ENCODE measurements around the gene DPH6.

DPH6 gene

DNA sequence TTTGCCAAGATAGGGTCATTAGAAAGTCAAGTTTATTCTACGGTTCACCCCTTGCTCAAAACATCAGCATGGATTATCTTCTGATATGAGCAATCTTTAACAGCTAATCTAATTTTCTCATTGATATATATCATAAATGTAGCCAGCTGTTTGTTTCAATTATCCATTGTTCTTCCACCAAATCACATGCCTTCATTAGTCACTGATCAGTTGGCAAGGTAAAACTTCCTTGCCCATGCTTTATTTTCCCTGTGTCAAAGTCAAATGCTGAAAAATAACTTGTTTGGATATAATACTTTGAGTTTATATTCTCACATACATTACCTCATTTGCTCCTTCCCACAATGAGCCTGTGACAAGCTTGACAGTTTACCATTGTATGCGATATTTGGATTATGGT, 60.6 kb downstream of the DPH6 start:
- peaks cover 28% of the 10 kb centered on the region for H3K36me3 Mint-ChIP-seq (ENCODE audit: low read depth)
- DNase-seq (no peak), ATAC-seq (no peak)
- no peak overlapping the region for H3K27ac Mint-ChIP-seq
- no peaks in the 10 kb centered on the region for H3K4me1 Mint-ChIP-seq
- peaks cover 19% of the 10 kb centered on the region for H3K9me3 Mint-ChIP-seq
- H3K27me3 Mint-ChIP-seq: no peaks in the 10 kb centered on the region
- no peak overlapping the region for H3K4me3 Mint-ChIP-seq

DNA sequence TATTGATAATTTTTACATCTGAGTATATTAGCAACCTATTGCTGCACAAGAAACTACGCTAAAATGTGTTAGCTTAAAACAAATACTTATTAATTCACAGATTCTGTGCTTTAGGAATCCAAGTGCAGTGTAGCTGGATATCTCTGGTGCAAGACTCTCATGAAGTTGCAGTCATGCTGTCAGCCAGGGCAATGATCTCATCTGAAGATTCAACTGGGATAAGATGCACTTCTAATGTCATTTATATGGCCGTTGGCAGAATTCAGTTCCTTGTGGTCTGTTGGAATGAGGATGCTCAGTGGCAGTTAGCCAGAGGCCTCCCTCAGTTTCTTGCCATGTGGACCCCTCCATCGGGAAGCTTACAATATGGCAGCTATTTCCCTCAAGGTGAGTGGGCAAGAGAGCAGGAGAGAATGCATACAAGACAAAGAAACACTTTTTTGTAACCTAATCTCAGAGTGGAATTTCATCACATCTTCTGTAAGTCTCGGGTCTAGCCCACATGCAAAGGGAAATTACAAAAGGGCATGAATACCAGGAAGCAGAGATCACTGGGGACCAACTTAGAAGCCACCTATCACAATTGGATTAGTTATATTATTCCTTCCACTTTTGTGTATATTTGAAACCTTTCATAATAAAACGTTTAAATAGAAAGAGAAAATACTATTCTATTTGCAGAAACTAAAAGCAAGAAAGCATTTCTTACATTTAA, 61.6 kb downstream of the DPH6 start:
- DNase-seq: no peak
- no peak overlapping the region for H3K4me3 Mint-ChIP-seq
- H3K36me3 Mint-ChIP-seq (ENCODE audit: low read depth): peaks cover 28% of the 10 kb centered on the region
- no peaks in the 10 kb centered on the region for H3K4me1 Mint-ChIP-seq
- no peak overlapping the region for H3K27ac Mint-ChIP-seq
- H3K27me3 Mint-ChIP-seq: no peaks in the 10 kb centered on the region
- peaks cover 19% of the 10 kb centered on the region for H3K9me3 Mint-ChIP-seq
- no peak for ATAC-seq

DNA sequence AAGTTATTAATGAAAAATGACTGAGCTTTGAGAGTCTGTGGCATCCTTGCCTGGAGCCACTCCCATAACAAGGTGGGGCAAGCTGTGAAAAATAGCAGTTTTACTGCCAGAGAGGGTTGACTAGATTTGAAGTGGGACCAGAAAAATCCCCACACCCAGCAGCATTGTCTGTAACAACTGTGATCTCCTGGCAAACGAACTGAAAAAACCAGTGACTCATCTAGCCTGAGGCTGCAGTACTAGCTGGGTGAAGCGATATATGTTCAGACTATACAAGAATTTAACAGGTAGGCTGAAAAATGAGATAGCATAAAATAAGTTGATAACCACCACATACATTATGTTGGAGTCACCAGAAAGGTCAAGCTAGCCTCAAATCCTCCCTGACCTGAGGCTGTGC, 64.0 kb downstream of the DPH6 start:
- ATAC-seq (no peak), DNase-seq (no peak)
- Mint-ChIP-seq H3K4me1 (no peaks in the 10 kb centered on the region), H3K27ac (no peak overlapping the region), H3K36me3 (ENCODE audit: low read depth) (peaks cover 10% of the 10 kb centered on the region), H3K4me3 (no peak overlapping the region), H3K9me3 (peaks cover 7% of the 10 kb centered on the region), H3K27me3 (no peaks in the 10 kb centered on the region)

DNA sequence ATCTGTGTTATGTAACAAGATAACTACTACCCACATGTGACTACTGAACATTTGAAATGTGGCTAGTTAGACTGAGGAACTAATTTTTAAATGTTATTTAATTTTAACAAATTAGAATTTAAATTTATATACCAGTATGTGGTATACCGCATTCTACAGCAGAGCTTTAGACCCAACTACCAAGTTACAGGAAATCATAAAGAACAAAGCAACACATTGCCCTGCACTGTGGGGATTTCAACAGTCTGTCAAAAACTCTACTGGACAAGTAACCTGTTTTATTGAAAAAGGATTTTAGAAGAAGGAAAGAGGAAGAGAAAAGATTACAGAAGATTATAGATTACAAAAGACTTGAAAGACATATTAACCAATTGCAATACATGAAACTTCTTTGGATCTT, 64.9 kb downstream of the DPH6 start:
- peaks cover under 1% of the 10 kb centered on the region for H3K9me3 Mint-ChIP-seq
- peaks cover 3% of the 10 kb centered on the region for H3K36me3 Mint-ChIP-seq (ENCODE audit: low read depth)
- no peak overlapping the region for H3K27ac Mint-ChIP-seq
- no peak overlapping the region for H3K4me3 Mint-ChIP-seq
- H3K27me3 Mint-ChIP-seq: no peaks in the 10 kb centered on the region
- no peaks in the 10 kb centered on the region for H3K4me1 Mint-ChIP-seq
- DNase-seq (no peak), ATAC-seq (no peak)

DNA sequence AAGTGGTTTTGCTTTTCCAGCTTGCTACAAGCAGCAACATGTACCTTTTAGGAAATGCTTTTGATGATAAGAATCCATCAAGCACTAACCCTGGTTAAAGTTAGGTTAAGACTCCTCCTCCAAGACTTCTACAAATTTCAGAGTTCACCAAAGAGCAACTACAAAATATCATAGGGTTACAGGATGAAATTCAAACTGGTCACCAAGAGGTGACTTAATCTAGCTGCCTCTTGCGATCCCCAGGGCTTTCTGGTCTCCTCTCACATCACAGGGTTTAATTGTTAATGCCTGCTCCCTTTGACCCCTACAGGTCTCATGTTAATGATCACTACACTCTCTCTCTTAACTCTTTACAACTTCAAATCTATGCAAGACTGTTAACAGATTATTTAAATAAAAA, 66.5 kb downstream of the DPH6 start:
- Mint-ChIP-seq H3K4me1 (no peaks in the 10 kb centered on the region), H3K27me3 (no peaks in the 10 kb centered on the region), H3K27ac (no peak overlapping the region), H3K4me3 (no peak overlapping the region), H3K36me3 (ENCODE audit: low read depth) (no peaks in the 10 kb centered on the region), H3K9me3 (no peaks in the 10 kb centered on the region)
- DNase-seq: no peak
- no peak for ATAC-seq

DNA sequence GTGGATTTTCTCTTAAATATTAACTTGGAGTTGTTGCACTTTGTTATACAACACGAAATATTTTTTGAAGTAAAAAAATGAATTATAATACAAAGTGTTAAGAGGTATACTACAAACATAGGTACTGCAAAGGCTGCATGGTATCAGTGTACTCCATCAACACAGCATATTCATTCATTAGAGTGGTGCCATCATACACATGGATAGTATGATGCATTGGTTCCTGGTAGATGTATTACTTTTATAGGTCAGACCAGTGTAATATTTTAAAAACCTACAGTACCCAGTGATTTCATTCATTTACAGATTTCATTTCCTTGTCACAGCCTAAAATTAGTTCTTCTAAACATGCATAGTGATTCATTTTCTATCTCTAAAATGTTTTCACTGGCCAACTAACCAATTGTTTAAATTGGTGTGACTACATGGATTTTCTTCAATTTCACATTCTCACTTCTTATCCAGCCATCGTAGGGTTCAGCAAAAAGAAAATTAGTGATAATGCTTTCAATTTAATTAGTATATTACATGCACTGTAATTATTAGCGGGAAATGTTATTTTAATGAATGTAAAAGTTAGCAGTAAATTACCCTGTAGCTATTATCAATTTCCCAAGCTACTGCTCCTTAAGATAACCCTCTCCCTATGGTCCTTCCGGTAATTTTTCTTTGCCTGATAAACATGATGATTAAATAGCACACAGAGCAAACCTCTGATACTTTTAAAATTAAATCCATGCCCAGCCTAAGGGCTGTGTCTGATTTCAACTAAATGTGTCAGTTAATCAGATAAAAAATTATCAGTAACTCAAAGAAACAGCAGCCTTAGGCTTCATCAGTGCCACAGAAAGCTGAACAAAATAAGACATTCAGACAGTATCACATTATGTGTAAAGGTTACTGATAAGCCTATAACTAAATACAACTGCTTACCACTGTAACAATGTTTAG, 68.4 kb downstream of the DPH6 start:
- H3K4me3 Mint-ChIP-seq: no peak overlapping the region
- DNase-seq (no peak), ATAC-seq (no peak)
- no peaks in the 10 kb centered on the region for H3K9me3 Mint-ChIP-seq
- H3K36me3 Mint-ChIP-seq (ENCODE audit: low read depth): no peaks in the 10 kb centered on the region
- H3K27me3 Mint-ChIP-seq: no peaks in the 10 kb centered on the region
- H3K27ac Mint-ChIP-seq: no peak overlapping the region
- no peaks in the 10 kb centered on the region for H3K4me1 Mint-ChIP-seq

DNA sequence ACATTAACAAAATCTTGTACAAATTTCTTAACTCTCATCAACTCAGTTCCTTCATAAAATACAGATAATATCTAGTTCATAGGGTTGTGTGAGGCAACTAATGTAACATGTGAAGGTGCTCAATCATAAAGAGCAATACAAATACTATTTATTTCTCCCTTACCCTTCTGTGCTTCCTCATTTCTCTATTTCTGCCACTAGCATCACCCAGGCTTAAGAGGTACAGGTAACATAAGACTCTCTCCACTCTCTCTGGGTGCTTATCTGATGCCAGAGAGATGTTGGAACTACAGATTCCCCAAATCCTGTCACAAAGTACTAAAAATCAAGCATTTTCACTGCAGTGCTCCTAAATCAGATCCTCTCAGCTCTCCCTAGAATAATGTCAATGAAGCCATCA, 74.9 kb downstream of the DPH6 start:
- ATAC-seq (no peak), DNase-seq (no peak)
- H3K9me3 Mint-ChIP-seq: no peaks in the 10 kb centered on the region
- H3K4me3 Mint-ChIP-seq: no peak overlapping the region
- no peaks in the 10 kb centered on the region for H3K27me3 Mint-ChIP-seq
- peaks cover 9% of the 10 kb centered on the region for H3K36me3 Mint-ChIP-seq (ENCODE audit: low read depth)
- no peak overlapping the region for H3K27ac Mint-ChIP-seq
- H3K4me1 Mint-ChIP-seq: no peaks in the 10 kb centered on the region

DNA sequence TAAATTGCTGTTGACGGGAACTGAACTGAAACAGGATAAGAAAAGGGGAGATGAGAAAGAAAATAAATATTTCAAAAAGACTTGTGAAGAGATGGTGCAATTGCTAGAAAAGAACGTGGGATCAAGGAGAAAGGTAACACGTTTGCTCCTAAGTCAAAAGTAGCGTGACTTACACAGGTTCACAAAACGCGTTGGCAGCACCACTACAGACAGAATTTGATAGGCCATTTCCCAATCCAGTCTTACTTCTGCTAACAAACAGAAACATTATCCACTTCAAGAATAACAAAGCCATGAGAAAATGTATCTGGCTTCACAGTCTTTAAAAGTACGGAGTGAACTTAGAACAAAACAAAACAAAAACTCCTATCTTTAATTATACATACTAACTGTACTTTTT, 75.5 kb downstream of the DPH6 start:
- no peak overlapping the region for H3K4me3 Mint-ChIP-seq
- H3K27ac Mint-ChIP-seq: no peak overlapping the region
- no peak for ATAC-seq
- no peaks in the 10 kb centered on the region for H3K9me3 Mint-ChIP-seq
- H3K27me3 Mint-ChIP-seq: no peaks in the 10 kb centered on the region
- H3K4me1 Mint-ChIP-seq: no peaks in the 10 kb centered on the region
- no peak for DNase-seq
- peaks cover 9% of the 10 kb centered on the region for H3K36me3 Mint-ChIP-seq (ENCODE audit: low read depth)

DNA sequence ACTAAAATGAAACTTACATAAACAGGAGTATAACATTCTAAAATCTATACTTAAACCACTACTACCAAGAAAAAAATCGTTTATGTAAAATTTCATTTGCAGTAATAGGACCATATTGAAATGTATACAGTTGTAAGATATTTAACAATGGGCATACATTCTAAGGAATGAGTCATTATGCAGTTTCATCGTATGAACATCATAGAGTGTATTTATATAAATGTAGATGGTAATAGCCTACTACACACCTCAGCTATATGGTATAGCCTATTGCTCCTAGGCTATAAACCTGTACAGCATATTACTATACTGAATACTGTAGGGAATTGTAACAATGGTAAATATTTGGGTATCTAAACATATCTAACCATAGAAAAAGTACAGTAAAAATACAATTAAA, 79.5 kb downstream of the DPH6 start:
- H3K4me1 Mint-ChIP-seq: no peaks in the 10 kb centered on the region
- no peak overlapping the region for H3K4me3 Mint-ChIP-seq
- H3K9me3 Mint-ChIP-seq: no peaks in the 10 kb centered on the region
- no peak overlapping the region for H3K27ac Mint-ChIP-seq
- ATAC-seq (no peak), DNase-seq (no peak)
- H3K36me3 Mint-ChIP-seq (ENCODE audit: low read depth): peaks cover 9% of the 10 kb centered on the region
- H3K27me3 Mint-ChIP-seq: no peaks in the 10 kb centered on the region

DNA sequence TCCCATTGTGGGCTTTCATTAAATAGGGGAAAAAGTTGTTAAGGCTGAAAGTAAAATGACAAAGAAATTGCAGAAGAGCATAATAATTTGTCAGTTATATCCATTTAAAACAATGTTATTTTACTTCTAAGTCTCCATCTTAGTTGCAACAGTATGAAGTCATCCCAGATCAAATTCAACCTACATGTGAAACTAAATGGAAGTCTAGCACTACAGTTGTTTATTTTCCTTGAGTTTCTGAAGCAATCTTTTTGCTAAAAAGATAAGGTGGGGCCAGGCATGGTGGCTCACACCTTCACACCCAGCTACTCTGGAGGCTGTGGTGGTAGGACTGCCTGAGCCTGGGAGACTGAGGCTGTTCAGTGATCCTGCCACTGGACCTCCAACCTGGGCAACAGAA, 80.2 kb downstream of the DPH6 start:
- DNase-seq: no peak
- Mint-ChIP-seq H3K9me3 (no peaks in the 10 kb centered on the region), H3K27ac (no peak overlapping the region), H3K36me3 (ENCODE audit: low read depth) (peaks cover 9% of the 10 kb centered on the region), H3K27me3 (no peaks in the 10 kb centered on the region), H3K4me1 (no peaks in the 10 kb centered on the region), H3K4me3 (no peak overlapping the region)
- ATAC-seq: no peak

DNA sequence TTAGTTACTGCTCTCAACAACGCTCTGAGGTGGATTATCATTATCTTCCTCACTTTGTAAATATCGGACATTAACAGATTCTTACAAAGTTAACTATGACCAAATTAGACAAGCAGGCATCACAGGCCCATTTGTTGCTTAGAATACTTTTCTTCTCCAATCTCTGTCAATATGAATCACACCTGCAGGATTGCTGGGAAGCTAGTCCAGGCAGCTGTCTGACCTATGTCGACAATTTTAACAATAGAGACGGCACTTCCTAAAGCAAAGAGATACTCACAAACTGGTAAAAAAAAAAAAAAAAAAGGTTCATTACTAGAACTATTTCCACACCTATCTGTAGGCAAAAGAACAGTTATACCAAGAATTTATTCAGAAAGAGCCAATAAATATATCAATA, 85.3 kb downstream of the DPH6 start:
- no peak overlapping the region for H3K27ac Mint-ChIP-seq
- DNase-seq (no peak), ATAC-seq (no peak)
- no peaks in the 10 kb centered on the region for H3K4me1 Mint-ChIP-seq
- H3K4me3 Mint-ChIP-seq: no peak overlapping the region
- no peaks in the 10 kb centered on the region for H3K9me3 Mint-ChIP-seq
- H3K27me3 Mint-ChIP-seq: no peaks in the 10 kb centered on the region
- no peaks in the 10 kb centered on the region for H3K36me3 Mint-ChIP-seq (ENCODE audit: low read depth)

DNA sequence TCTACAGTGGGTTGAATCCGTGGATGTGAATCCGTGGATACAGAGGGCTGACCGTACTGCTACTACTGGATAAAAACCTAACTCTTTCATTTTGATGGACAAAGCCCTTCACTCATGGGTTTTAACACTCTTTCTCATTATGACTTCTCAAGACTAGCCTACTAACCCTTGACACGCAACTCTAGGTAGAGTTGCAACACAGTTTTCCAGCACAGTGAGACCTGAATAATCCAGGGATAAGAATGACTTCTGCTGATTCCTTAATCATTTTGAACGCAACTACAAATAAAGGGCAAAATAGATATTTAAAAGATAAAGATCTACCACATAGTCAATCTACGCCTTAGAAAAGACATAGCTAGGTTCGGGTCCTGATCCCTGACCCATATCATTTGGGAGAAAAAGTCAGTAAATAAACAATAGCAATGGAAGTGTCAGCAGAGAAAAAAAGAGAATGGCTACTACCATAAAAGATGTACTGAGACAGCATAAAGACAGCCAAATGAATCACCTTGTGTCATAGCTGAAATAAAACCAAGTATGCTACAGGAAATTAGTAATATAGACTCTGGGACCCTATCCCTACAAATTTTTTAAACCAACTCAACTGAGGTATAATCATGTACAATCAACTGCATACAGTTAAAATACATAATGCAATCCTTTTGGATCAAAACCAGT, 87.6 kb downstream of the DPH6 start:
- Mint-ChIP-seq H3K36me3 (ENCODE audit: low read depth) (no peaks in the 10 kb centered on the region), H3K4me3 (no peak overlapping the region), H3K9me3 (no peaks in the 10 kb centered on the region), H3K27ac (no peak overlapping the region), H3K4me1 (no peaks in the 10 kb centered on the region), H3K27me3 (no peaks in the 10 kb centered on the region)
- ATAC-seq (no peak), DNase-seq (no peak)

DNA sequence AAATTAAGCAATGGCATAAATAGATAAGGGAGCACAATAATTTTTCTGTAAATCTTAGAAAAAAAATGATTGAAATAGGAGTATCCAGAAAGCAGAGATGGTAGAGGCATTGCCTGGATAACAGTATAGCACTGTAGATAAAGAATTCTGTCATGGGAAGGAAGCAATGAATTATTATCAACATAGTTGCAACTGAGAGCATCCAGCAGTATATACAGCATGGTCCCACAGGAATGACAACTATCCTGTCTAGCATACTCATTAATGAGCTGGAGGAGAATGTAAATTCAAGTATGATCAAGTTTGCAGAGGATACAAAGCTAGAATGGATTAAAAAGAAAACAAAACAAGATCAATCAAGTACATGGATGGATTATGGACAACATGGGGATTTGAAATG, 90.8 kb downstream of the DPH6 start:
- DNase-seq: no peak
- Mint-ChIP-seq H3K27ac (no peak overlapping the region), H3K36me3 (ENCODE audit: low read depth) (peaks cover 4% of the 10 kb centered on the region), H3K4me1 (no peaks in the 10 kb centered on the region), H3K27me3 (no peaks in the 10 kb centered on the region), H3K9me3 (no peaks in the 10 kb centered on the region), H3K4me3 (no peak overlapping the region)
- ATAC-seq: no peak

DNA sequence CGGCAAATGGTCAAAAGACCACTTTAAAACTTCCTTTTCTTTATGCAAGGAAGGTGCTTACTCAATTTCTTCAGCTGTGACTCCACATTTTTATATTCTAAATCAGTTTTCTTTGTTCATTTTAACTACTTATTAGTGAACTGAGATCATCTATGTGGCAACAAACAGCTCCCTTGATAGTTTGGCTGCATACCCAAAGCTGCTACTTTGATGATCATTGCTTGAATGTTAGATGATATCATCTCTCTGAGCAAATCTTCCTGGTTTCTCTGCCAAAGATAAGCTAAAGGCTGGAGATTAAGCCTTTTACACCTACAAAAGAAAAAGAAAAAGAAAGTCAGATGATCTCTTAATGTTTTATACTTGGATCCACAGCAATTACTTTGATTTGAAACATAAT, 95.5 kb downstream of the DPH6 start:
- Mint-ChIP-seq H3K4me1 (no peaks in the 10 kb centered on the region), H3K27me3 (no peaks in the 10 kb centered on the region), H3K4me3 (no peak overlapping the region), H3K27ac (no peak overlapping the region), H3K9me3 (no peaks in the 10 kb centered on the region), H3K36me3 (ENCODE audit: low read depth) (peaks cover 8% of the 10 kb centered on the region)
- ATAC-seq (no peak), DNase-seq (no peak)

DNA sequence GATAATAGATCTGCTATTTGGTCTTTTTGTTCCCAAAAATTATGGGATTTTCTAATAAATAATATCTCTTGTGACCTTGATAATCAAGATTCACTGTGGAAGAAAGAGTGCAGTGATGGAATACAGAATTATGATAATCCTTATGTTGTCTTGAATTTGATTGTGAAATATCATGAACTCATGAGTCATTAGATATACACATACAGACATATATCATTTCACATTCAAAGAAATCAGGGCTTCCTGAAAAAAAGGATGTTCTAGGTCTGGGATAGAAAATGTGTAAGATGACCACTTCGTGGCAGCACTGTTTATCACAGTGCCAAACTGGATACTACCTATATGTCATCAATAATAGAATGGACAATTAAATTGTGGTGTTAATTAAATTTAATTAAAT, 97.7 kb downstream of the DPH6 start:
- no peak for ATAC-seq
- H3K9me3 Mint-ChIP-seq: no peaks in the 10 kb centered on the region
- H3K36me3 Mint-ChIP-seq (ENCODE audit: low read depth): peaks cover 8% of the 10 kb centered on the region
- H3K4me1 Mint-ChIP-seq: no peaks in the 10 kb centered on the region
- H3K27me3 Mint-ChIP-seq: no peaks in the 10 kb centered on the region
- DNase-seq: no peak
- no peak overlapping the region for H3K27ac Mint-ChIP-seq
- H3K4me3 Mint-ChIP-seq: no peak overlapping the region
